VCaP (cell line): ENCODE data around the gene PKNOX2.

ENCODE experiments used
- H3K27ac ChIP-seq: fragments of 450-650 bp; 2 replicates; pipeline ENCODE4 v1.5.1; 2017
- CTCF ChIP-seq: fragments of 450-650 bp; conservative IDR thresholded peaks from 2 replicates; pipeline ENCODE4 v1.5.1; 2017; ENCODE audit warnings: mild to moderate bottlenecking, moderate library complexity

The PKNOX2 gene

GRCh38 chr11:125192717-125193415 lies 28.3 kb downstream of the PKNOX2 start:
- peak overlapping the region; percentile 22; the same call in 1 of the 2 replicates for H3K27ac ChIP-seq
- no peak for TF ChIP-seq CTCF

- no peak overlapping the region; the same call in 1 of the 2 replicates for H3K27ac ChIP-seq
- TF ChIP-seq CTCF, result no peak
Measured at GRCh38 chr11:125193416-125193726, 28.8 kb downstream of the PKNOX2 start.

GRCh38 chr11:125193841-125194240 lies 29.3 kb downstream of the PKNOX2 start:
- no peak overlapping the region for H3K27ac ChIP-seq
- no peak for TF ChIP-seq CTCF

GRCh38 chr11:125199915-125200314 lies 35.4 kb downstream of the PKNOX2 start:
- no peak for TF ChIP-seq CTCF
- H3K27ac ChIP-seq, result no peak overlapping the region

- no peak for TF ChIP-seq CTCF
- no peak overlapping the region for H3K27ac ChIP-seq
Measured at GRCh38 chr11:125200441-125200840, 35.9 kb downstream of the PKNOX2 start.

- TF ChIP-seq CTCF, result no peak
- no peak overlapping the region for H3K27ac ChIP-seq
Measured at GRCh38 chr11:125201525-125202141, 37.1 kb downstream of the PKNOX2 start.

GRCh38 chr11:125202362-125202880 lies 37.9 kb downstream of the PKNOX2 start:
- no peak for TF ChIP-seq CTCF
- no peak overlapping the region for H3K27ac ChIP-seq
